Activated CD4-positive, alpha-beta memory T cell treated with anti-CD3 and anti-CD28 coated beads for 36 hours (primary cell): ENCODE data around the gene AREG. TPM values are rescaled to one million over a fixed set of nuclear protein-coding genes. Genes with fewer than 3 reads are reported as not detected.

ENCODE experiments used
- CTCF ChIA-PET: fragments of 350-600 bp; sonication (Branson Sonifier 250); formaldehyde crosslinking; loops from one replicate; lab custom pipeline; 2021; ENCODE audit warnings: antibody characterized with exemption, inconsistent platforms; lab: Charles Lee
- POLR2A ChIA-PET: fragments of 350-600 bp; sonication (Branson Sonifier 250); formaldehyde crosslinking; loops from one replicate; lab custom pipeline; 2021; ENCODE audit warnings: antibody characterized with exemption; lab: Charles Lee
- DNase-seq: peaks from one replicate; pipeline ENCODE4 v3.0.0-alpha.2; 2020
- H3K27ac Mint-ChIP-seq: one replicate; pipeline ENCODE4 v1.8.0; 2021; ENCODE audit warnings: mixed read lengths
- H3K27me3 Mint-ChIP-seq: one replicate; pipeline ENCODE4 v1.8.0; 2021; ENCODE audit warnings: mixed read lengths
- H3K36me3 Mint-ChIP-seq: one replicate; pipeline ENCODE4 v1.8.0; 2021; ENCODE audit warnings: mixed read lengths
- H3K4me1 Mint-ChIP-seq: one replicate; pipeline ENCODE4 v1.8.0; 2021; ENCODE audit warnings: low read depth, mixed read lengths
- H3K4me3 Mint-ChIP-seq: one replicate; pipeline ENCODE4 v1.8.0; 2021; ENCODE audit warnings: mild to moderate bottlenecking, mixed read lengths
- H3K9me3 Mint-ChIP-seq: one replicate; pipeline ENCODE4 v1.8.0; 2021; ENCODE audit warnings: mixed read lengths
- intact Hi-C: fragments of 100-400 bp; cut with micrococcal nuclease; formaldehyde crosslinking; loops from one replicate; pipeline ENCODE4 v1.15.1; 2023
- total RNA-seq, 2 experiments: library from RNA; stranded (reverse); gene quantifications; one replicate each; pipeline ENCODE4 v1.2.3, GENCODE V29; 2021

AREG gene
- total RNA-seq, 2 experiments from 2014 or later: 0.36 to 0.74 TPM

GRCh38 chr4:74453829-74454742 is 9.2 kb downstream of the AREG start:
- ChIA-PET POLR2A (no interaction called here), CTCF (interaction anchor here (0.7 to 1.2 kb wide), 2 partner anchors 9 to 319 kb away, joined by 3 read pairs; partner anchors contain the start of gene AREG)
- no peak for DNase-seq
- Mint-ChIP-seq H3K27me3 (peaks cover 4% of the 10 kb centered on the region), H3K4me1 (peaks cover 2% of the 10 kb centered on the region), H3K36me3 (peaks cover 4% of the 10 kb centered on the region), H3K9me3 (no peaks in the 10 kb centered on the region), H3K4me3 (no peak overlapping the region), H3K27ac (no peak overlapping the region)
- intact Hi-C loops: no loop called here

GRCh38 chr4:74455361-74456055 is 10.6 kb downstream of the AREG start:
- CTCF ChIA-PET: interaction anchor here (1.9 kb wide), 1 partner anchor 10 kb away, joined by 7 read pairs; the partner anchor contains the start of gene AREG
- no peak overlapping the region for H3K4me3 Mint-ChIP-seq
- no peak overlapping the region for H3K27ac Mint-ChIP-seq
- peaks cover 2% of the 10 kb centered on the region for H3K4me1 Mint-ChIP-seq
- no peak for DNase-seq
- intact Hi-C loops: no loop called here
- H3K27me3 Mint-ChIP-seq: peaks cover 8% of the 10 kb centered on the region
- H3K9me3 Mint-ChIP-seq: peaks cover 9% of the 10 kb centered on the region
- H3K36me3 Mint-ChIP-seq: peaks cover 4% of the 10 kb centered on the region
- POLR2A ChIA-PET: no interaction called here

- Mint-ChIP-seq H3K27me3 (peaks cover 8% of the 10 kb centered on the region), H3K4me3 (no peak overlapping the region), H3K27ac (no peak overlapping the region), H3K36me3 (peaks cover 4% of the 10 kb centered on the region), H3K4me1 (peaks cover 2% of the 10 kb centered on the region), H3K9me3 (peaks cover 11% of the 10 kb centered on the region)
- no peak for DNase-seq
- CTCF ChIA-PET: interaction anchor here (1.9 kb wide), 1 partner anchor 11 kb away, joined by 7 read pairs; the partner anchor contains the start of gene AREG
- POLR2A ChIA-PET: interaction anchor here (0.5 kb wide), 1 partner anchor 921 kb away, joined by 3 read pairs; no protein-coding TSS in a partner anchor
- intact Hi-C loops: no loop called here
These were observed 11.3 kb downstream of the AREG start for GRCh38 chr4:74456056-74456744.

GRCh38 chr4:74456849-74457395 is 12.0 kb downstream of the AREG start:
- peaks cover 8% of the 10 kb centered on the region for H3K27me3 Mint-ChIP-seq
- intact Hi-C loops: no loop called here
- POLR2A ChIA-PET: interaction anchor here (0.5 kb wide), 1 partner anchor 922 kb away, joined by 3 read pairs; no protein-coding TSS in a partner anchor
- H3K9me3 Mint-ChIP-seq: peaks cover 11% of the 10 kb centered on the region
- peaks cover 4% of the 10 kb centered on the region for H3K36me3 Mint-ChIP-seq
- no peak for DNase-seq
- no peak overlapping the region for H3K4me3 Mint-ChIP-seq
- CTCF ChIA-PET: interaction anchor here (1.9 kb wide), 1 partner anchor 12 kb away, joined by 7 read pairs; the partner anchor contains the start of gene AREG
- no peaks in the 10 kb centered on the region for H3K4me1 Mint-ChIP-seq
- no peak overlapping the region for H3K27ac Mint-ChIP-seq

- intact Hi-C loops: no loop called here
- POLR2A ChIA-PET: no interaction called here
- peaks cover 12% of the 10 kb centered on the region for H3K27me3 Mint-ChIP-seq
These were observed 15.9 kb downstream of the AREG start for GRCh38 chr4:74460833-74461232.

GRCh38 chr4:74463123-74463522 is 18.2 kb downstream of the AREG start:
- H3K36me3 Mint-ChIP-seq: no peaks in the 10 kb centered on the region
- H3K4me3 Mint-ChIP-seq: no peak overlapping the region
- no peaks in the 10 kb centered on the region for H3K4me1 Mint-ChIP-seq
- intact Hi-C loops: no loop called here
- DNase-seq: no peak
- no peak overlapping the region for H3K27ac Mint-ChIP-seq
- CTCF ChIA-PET: interaction anchor here (2.7 kb wide), 1 partner anchor 18 kb away, joined by 7 read pairs; the partner anchor contains the start of gene AREG
- peaks cover 14% of the 10 kb centered on the region for H3K27me3 Mint-ChIP-seq
- POLR2A ChIA-PET: no interaction called here
- H3K9me3 Mint-ChIP-seq: peaks cover 11% of the 10 kb centered on the region

More at GRCh38 chr4:74460833-74461232, 15.9 kb downstream of the AREG start:
- no peak overlapping the region for H3K4me3 Mint-ChIP-seq
- peaks cover 11% of the 10 kb centered on the region for H3K9me3 Mint-ChIP-seq
- CTCF ChIA-PET: no interaction called here
- no peaks in the 10 kb centered on the region for H3K36me3 Mint-ChIP-seq
- no peak for DNase-seq
- no peaks in the 10 kb centered on the region for H3K4me1 Mint-ChIP-seq
- H3K27ac Mint-ChIP-seq: no peak overlapping the region

- ChIA-PET POLR2A (no interaction called here), CTCF (no interaction called here)
- H3K27ac Mint-ChIP-seq: no peak overlapping the region
- no peaks in the 10 kb centered on the region for H3K4me1 Mint-ChIP-seq
- H3K4me3 Mint-ChIP-seq: no peak overlapping the region
- DNase-seq: no peak
- no peaks in the 10 kb centered on the region for H3K36me3 Mint-ChIP-seq
- peaks cover 8% of the 10 kb centered on the region for H3K27me3 Mint-ChIP-seq
- peaks cover 10% of the 10 kb centered on the region for H3K9me3 Mint-ChIP-seq
- intact Hi-C loops: no loop called here
These were observed 19.4 kb downstream of the AREG start for GRCh38 chr4:74464291-74464690.

GRCh38 chr4:74466242-74466641 is 21.3 kb downstream of the AREG start:
- no peak for DNase-seq
- POLR2A ChIA-PET: no interaction called here
- CTCF ChIA-PET: no interaction called here
- Mint-ChIP-seq H3K36me3 (no peaks in the 10 kb centered on the region), H3K9me3 (no peaks in the 10 kb centered on the region), H3K4me1 (no peaks in the 10 kb centered on the region), H3K27ac (no peak overlapping the region), H3K27me3 (peaks cover 8% of the 10 kb centered on the region), H3K4me3 (no peak overlapping the region)
- intact Hi-C loops: no loop called here

GRCh38 chr4:74471264-74471663 is 26.3 kb downstream of the AREG start:
- no peak overlapping the region for H3K27ac Mint-ChIP-seq
- H3K4me3 Mint-ChIP-seq: no peak overlapping the region
- DNase-seq: no peak
- H3K4me1 Mint-ChIP-seq: no peaks in the 10 kb centered on the region
- ChIA-PET CTCF (no interaction called here), POLR2A (no interaction called here)
- intact Hi-C loops: no loop called here
- no peaks in the 10 kb centered on the region for H3K36me3 Mint-ChIP-seq
- no peaks in the 10 kb centered on the region for H3K9me3 Mint-ChIP-seq
- peaks cover 11% of the 10 kb centered on the region for H3K27me3 Mint-ChIP-seq

GRCh38 chr4:74473155-74473811 is 28.3 kb downstream of the AREG start:
- DNase-seq: no peak
- H3K9me3 Mint-ChIP-seq: no peaks in the 10 kb centered on the region
- H3K36me3 Mint-ChIP-seq: no peaks in the 10 kb centered on the region
- ChIA-PET CTCF (no interaction called here), POLR2A (no interaction called here)
- no peak overlapping the region for H3K27ac Mint-ChIP-seq
- H3K4me3 Mint-ChIP-seq: no peak overlapping the region
- no peaks in the 10 kb centered on the region for H3K4me1 Mint-ChIP-seq
- intact Hi-C loops: no loop called here
- peaks cover 9% of the 10 kb centered on the region for H3K27me3 Mint-ChIP-seq

GRCh38 chr4:74474345-74475090 is 29.6 kb downstream of the AREG start:
- H3K36me3 Mint-ChIP-seq: no peaks in the 10 kb centered on the region
- CTCF ChIA-PET: no interaction called here
- no peak overlapping the region for H3K4me3 Mint-ChIP-seq
- H3K4me1 Mint-ChIP-seq: no peaks in the 10 kb centered on the region
- POLR2A ChIA-PET: no interaction called here
- H3K27ac Mint-ChIP-seq: no peak overlapping the region
- no peaks in the 10 kb centered on the region for H3K9me3 Mint-ChIP-seq
- intact Hi-C loops: no loop called here
- DNase-seq: no peak
- peaks cover 9% of the 10 kb centered on the region for H3K27me3 Mint-ChIP-seq
